ENCODE data around the gene NTN5.
"Not testable (repeated sequence)": the region's sequence is repeated elsewhere in the genome, so short reads cannot be mapped to it uniquely, and the experiment has no call there.

Gene NTN5

DNA sequence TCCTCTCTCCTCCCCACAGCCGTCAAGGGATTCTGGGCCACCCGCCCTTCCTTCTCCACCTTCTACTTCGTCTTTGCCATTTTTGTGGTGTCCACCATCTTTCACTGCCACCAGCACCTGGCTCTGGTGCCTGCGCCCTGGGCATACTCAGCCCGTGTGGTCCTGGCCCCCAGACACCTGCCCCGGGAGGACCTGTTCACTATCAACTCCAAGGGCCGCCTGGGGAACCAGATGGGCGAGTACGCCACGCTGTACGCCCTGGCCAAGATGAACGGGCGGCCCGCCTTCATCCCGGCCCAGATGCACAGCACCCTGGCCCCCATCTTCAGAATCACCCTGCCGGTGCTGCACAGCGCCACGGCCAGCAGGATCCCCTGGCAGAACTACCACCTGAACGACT, 7.2 kb upstream of the NTN5 start:
- 87 to 92% methylated on average over 4 to 5 of the region's 19 CpGs for WGBS, 2 experiments (ENCODE audit: insufficient coverage in 2 of 2)
- not testable (repeated sequence) for H3K4me1 ChIP-seq (ENCODE audit: control insufficient read depth, insufficient read depth, low read length, poor library complexity, severe bottlenecking); H3K9me3 ChIP-seq (ENCODE audit: control insufficient read depth, low read length); H3K4me3 ChIP-seq (ENCODE audit: extremely low read depth, insufficient read depth, low read length, poor library complexity, severe bottlenecking); H3K36me3 ChIP-seq (ENCODE audit: control insufficient read depth, insufficient read depth, low read length); H3K27ac ChIP-seq (ENCODE audit: low read depth, low read length, severe bottlenecking)

GRCh38 chr19:48678201-48678600, 5.4 kb upstream of the NTN5 start:
- Histone ChIP-seq H3K9me3 (ENCODE audit: control insufficient read depth, low read length) (no peaks in the 10 kb centered on the region), H3K27ac (ENCODE audit: low read depth, low read length, severe bottlenecking) (no peak overlapping the region), H3K4me1 (ENCODE audit: control insufficient read depth, insufficient read depth, low read length, poor library complexity, severe bottlenecking) (no peaks in the 10 kb centered on the region), H3K4me3 (ENCODE audit: extremely low read depth, insufficient read depth, low read length, poor library complexity, severe bottlenecking) (no peak overlapping the region), H3K36me3 (ENCODE audit: control insufficient read depth, insufficient read depth, low read length) (no peaks in the 10 kb centered on the region)
- WGBS, 2 experiments (ENCODE audit: insufficient coverage in 2 of 2) = 83 to 100% methylated on average over 1 to 2 of the region's 4 CpGs

GRCh38 chr19:48676887-48677286, 4.1 kb upstream of the NTN5 start:
- WGBS, 2 experiments (ENCODE audit: insufficient coverage in 2 of 2) = 92% methylated on average over 13 of the region's 13 CpGs
- Histone ChIP-seq H3K9me3 (ENCODE audit: control insufficient read depth, low read length) (no peaks in the 10 kb centered on the region), H3K27ac (ENCODE audit: low read depth, low read length, severe bottlenecking) (no peak overlapping the region), H3K4me1 (ENCODE audit: control insufficient read depth, insufficient read depth, low read length, poor library complexity, severe bottlenecking) (no peaks in the 10 kb centered on the region), H3K4me3 (ENCODE audit: extremely low read depth, insufficient read depth, low read length, poor library complexity, severe bottlenecking) (no peak overlapping the region), H3K36me3 (ENCODE audit: control insufficient read depth, insufficient read depth, low read length) (no peaks in the 10 kb centered on the region)

DNA sequence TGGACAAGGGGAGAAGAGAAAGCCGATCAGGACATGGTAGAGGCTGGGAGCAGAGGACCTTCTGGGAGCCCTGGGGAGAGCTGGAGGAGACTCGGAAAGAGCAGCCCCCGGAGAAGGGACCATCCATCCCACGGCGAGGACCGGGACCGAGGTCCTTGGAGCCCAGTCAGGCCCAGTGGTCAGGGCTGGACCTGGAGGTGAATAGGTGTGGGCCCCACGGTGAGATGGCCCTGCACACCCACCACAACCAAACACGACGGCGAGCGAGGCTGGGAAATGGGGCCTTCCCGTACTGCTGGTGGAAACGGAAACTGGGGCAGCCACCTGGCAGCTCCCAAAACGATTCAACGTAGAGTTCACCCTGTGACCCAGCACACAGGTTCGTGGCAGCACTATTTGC, 3.7 kb upstream of the NTN5 start:
- no peak overlapping the region for H3K4me3 ChIP-seq (ENCODE audit: extremely low read depth, insufficient read depth, low read length, poor library complexity, severe bottlenecking)
- H3K36me3 ChIP-seq (ENCODE audit: control insufficient read depth, insufficient read depth, low read length) = no peaks in the 10 kb centered on the region
- 94 to 96% methylated on average over 14 to 17 of the region's 17 CpGs for WGBS, 2 experiments (ENCODE audit: insufficient coverage in 2 of 2)
- H3K9me3 ChIP-seq (ENCODE audit: control insufficient read depth, low read length) = no peaks in the 10 kb centered on the region
- H3K27ac ChIP-seq (ENCODE audit: low read depth, low read length, severe bottlenecking) = no peak overlapping the region
- H3K4me1 ChIP-seq (ENCODE audit: control insufficient read depth, insufficient read depth, low read length, poor library complexity, severe bottlenecking) = no peaks in the 10 kb centered on the region

DNA sequence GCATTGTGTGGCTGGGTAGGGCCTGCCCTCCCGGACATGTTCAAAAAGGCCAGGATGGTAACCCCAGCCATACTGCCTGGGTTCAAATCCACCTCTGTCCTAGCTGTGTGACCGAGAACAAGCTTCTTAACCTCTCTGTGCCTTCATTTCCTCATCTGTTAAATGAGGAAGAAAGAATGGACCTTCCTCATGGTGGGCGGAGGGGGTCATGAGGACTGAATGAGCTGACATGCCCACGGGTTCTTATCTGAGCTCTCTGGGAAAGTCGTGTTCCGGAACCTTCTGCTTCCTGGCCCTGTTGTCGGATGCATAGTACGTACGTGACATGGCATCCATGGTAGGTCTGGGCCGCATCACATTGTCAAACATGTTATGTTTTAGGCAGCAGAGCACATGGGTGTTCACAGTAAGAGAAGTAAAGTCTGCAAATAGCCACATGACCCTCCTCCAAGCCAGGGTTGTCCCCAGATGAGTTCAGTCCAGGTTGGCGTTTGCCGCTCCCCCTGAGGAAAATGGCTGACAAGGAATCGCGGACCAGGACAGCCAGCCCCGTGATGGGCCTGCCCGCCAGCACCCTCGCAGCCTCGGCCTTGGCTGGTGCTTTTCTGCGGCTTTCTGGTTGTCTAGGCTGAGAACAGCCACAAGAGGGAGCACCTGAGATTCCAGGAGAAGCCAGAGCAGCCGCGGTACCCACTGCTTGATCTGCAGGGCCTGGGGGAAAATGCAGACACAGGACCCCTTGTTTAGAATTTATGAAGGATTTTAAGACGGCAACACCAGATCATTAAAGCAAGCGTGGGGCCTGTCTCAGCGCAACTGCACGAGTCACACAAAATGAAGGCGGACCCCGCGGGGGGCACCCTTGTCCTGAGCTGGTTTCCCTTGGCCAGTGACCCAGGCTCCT, 2.4 kb upstream of the NTN5 start:
- H3K4me3 ChIP-seq (ENCODE audit: extremely low read depth, insufficient read depth, low read length, poor library complexity, severe bottlenecking) = no peak overlapping the region
- no peaks in the 10 kb centered on the region for H3K9me3 ChIP-seq (ENCODE audit: control insufficient read depth, low read length)
- WGBS, 2 experiments (ENCODE audit: insufficient coverage in 2 of 2) = 38 to 40% methylated on average over 26 of the region's 28 CpGs
- no peaks in the 10 kb centered on the region for H3K4me1 ChIP-seq (ENCODE audit: control insufficient read depth, insufficient read depth, low read length, poor library complexity, severe bottlenecking)
- H3K27ac ChIP-seq (ENCODE audit: low read depth, low read length, severe bottlenecking) = no peak overlapping the region
- no peaks in the 10 kb centered on the region for H3K36me3 ChIP-seq (ENCODE audit: control insufficient read depth, insufficient read depth, low read length)

GRCh38 chr19:48674216-48674809, 1.5 kb upstream of the NTN5 start:
- 72 to 83% methylated on average over 12 to 14 of the region's 19 CpGs for WGBS, 2 experiments (ENCODE audit: insufficient coverage in 2 of 2)
- H3K4me3 ChIP-seq (ENCODE audit: extremely low read depth, insufficient read depth, low read length, poor library complexity, severe bottlenecking) = no peak overlapping the region
- H3K9me3 ChIP-seq (ENCODE audit: control insufficient read depth, low read length) = no peaks in the 10 kb centered on the region
- no peaks in the 10 kb centered on the region for H3K36me3 ChIP-seq (ENCODE audit: control insufficient read depth, insufficient read depth, low read length)
- no peak overlapping the region for H3K27ac ChIP-seq (ENCODE audit: low read depth, low read length, severe bottlenecking)
- no peaks in the 10 kb centered on the region for H3K4me1 ChIP-seq (ENCODE audit: control insufficient read depth, insufficient read depth, low read length, poor library complexity, severe bottlenecking)

GRCh38 chr19:48673436-48674100, 751 bp upstream of the NTN5 start:
- H3K9me3 ChIP-seq (ENCODE audit: control insufficient read depth, low read length) = no peaks in the 10 kb centered on the region
- no peaks in the 10 kb centered on the region for H3K36me3 ChIP-seq (ENCODE audit: control insufficient read depth, insufficient read depth, low read length)
- H3K4me1 ChIP-seq (ENCODE audit: control insufficient read depth, insufficient read depth, low read length, poor library complexity, severe bottlenecking) = no peaks in the 10 kb centered on the region
- no peak overlapping the region for H3K27ac ChIP-seq (ENCODE audit: low read depth, low read length, severe bottlenecking)
- WGBS, 2 experiments (ENCODE audit: insufficient coverage in 2 of 2) = 67 to 72% methylated on average over 24 to 25 of the region's 25 CpGs
- no peak overlapping the region for H3K4me3 ChIP-seq (ENCODE audit: extremely low read depth, insufficient read depth, low read length, poor library complexity, severe bottlenecking)

GRCh38 chr19:48671446-48671995, 1.3 kb downstream of the NTN5 start:
- Histone ChIP-seq H3K4me1 (ENCODE audit: control insufficient read depth, insufficient read depth, low read length, poor library complexity, severe bottlenecking) (peaks cover 3% of the 10 kb centered on the region), H3K36me3 (ENCODE audit: control insufficient read depth, insufficient read depth, low read length) (no peaks in the 10 kb centered on the region), H3K9me3 (ENCODE audit: control insufficient read depth, low read length) (no peaks in the 10 kb centered on the region), H3K27ac (ENCODE audit: low read depth, low read length, severe bottlenecking) (no peak overlapping the region), H3K4me3 (ENCODE audit: extremely low read depth, insufficient read depth, low read length, poor library complexity, severe bottlenecking) (no peak overlapping the region)
- 82 to 85% methylated on average over 3 of the region's 10 CpGs for WGBS, 2 experiments (ENCODE audit: insufficient coverage in 2 of 2)

DNA sequence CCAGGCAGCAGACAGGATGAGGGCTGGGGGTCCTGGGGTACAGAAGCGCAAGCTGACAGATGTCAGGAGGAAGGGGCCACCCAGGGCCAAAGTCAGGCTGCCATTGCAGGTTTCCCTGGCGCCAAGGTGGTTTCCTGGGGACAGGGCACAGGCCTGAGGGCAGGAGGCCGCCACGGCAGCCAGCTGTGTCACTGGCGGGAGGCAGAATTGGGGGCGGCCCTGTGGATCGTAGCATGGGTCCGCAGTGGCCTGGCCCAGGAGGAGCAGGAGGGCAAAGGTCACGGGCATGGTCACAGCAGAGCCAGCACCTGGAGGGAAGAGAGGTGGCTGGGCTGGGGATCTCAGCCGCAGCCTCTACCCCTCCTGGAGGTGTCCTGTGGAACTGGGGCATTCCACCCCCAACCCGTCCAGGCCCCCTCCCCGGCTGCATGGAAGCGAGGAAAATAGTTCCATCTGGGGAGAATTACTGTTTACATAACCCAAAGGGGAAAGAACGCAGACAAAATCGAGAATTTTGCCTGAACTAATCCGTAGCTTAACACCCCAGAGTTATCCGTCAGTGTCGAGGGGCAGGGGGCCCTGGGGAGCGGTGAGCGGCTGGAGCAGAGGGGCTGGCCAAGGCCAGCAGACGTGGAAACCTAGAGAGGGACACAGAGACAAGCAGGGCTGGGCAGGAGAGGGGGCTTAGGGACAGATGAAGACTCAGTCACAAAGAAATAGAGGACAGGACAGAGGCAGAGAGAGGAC, 1.9 kb downstream of the NTN5 start:
- H3K9me3 ChIP-seq (ENCODE audit: control insufficient read depth, low read length) = no peaks in the 10 kb centered on the region
- WGBS, 2 experiments (ENCODE audit: insufficient coverage in 2 of 2) = 89 to 90% methylated on average over 13 to 19 of the region's 21 CpGs
- no peak overlapping the region for H3K27ac ChIP-seq (ENCODE audit: low read depth, low read length, severe bottlenecking)
- no peak overlapping the region for H3K4me3 ChIP-seq (ENCODE audit: extremely low read depth, insufficient read depth, low read length, poor library complexity, severe bottlenecking)
- no peaks in the 10 kb centered on the region for H3K36me3 ChIP-seq (ENCODE audit: control insufficient read depth, insufficient read depth, low read length)
- H3K4me1 ChIP-seq (ENCODE audit: control insufficient read depth, insufficient read depth, low read length, poor library complexity, severe bottlenecking) = peaks cover 3% of the 10 kb centered on the region

- no peaks in the 10 kb centered on the region for H3K9me3 ChIP-seq (ENCODE audit: control insufficient read depth, low read length)
- no peaks in the 10 kb centered on the region for H3K36me3 ChIP-seq (ENCODE audit: control insufficient read depth, insufficient read depth, low read length)
- no peak overlapping the region for H3K4me3 ChIP-seq (ENCODE audit: extremely low read depth, insufficient read depth, low read length, poor library complexity, severe bottlenecking)
- H3K27ac ChIP-seq (ENCODE audit: low read depth, low read length, severe bottlenecking) = no peak overlapping the region
- WGBS, 2 experiments (ENCODE audit: insufficient coverage in 2 of 2) = 95 to 96% methylated on average over 22 to 26 of the region's 26 CpGs
- H3K4me1 ChIP-seq (ENCODE audit: control insufficient read depth, insufficient read depth, low read length, poor library complexity, severe bottlenecking) = peaks cover 3% of the 10 kb centered on the region
Observed at GRCh38 chr19:48669903-48670668, 2.7 kb downstream of the NTN5 start.
